ENCODE measurements around the gene ADAM12. TPM values are rescaled to one million over a fixed set of nuclear protein-coding genes. Genes with fewer than 3 reads are reported as not detected.

Gene ADAM12
- total RNA-seq, 4 donors from 2014 or later, result under 0.01 to 1.3 (median 1.0) TPM

GRCh38 chr10:126268013-126268920 lies 120.0 kb downstream of the ADAM12 start:
- TF ChIP-seq POLR2A (IDR thresholded peaks at IDR 0.05; ENCODE audit: low read depth) (no peak), POLR2AphosphoS5 (IDR thresholded peaks at IDR 0.05) (no peak), CTCF (IDR thresholded peaks at IDR 0.05) (no peak), EP300 (IDR thresholded peaks at IDR 0.05) (no peak)
- intact Hi-C loops (cut with DNase I), result no loop called here
- 84% methylated on average over 12 of the region's 12 CpGs for WGBS
- Histone ChIP-seq H3K9me3 (peaks cover 0 to 5% (median 0%) of the 10 kb centered on the region in 4 donors), H3K27me3 (no peaks in the 10 kb centered on the region), H3K36me3 (no peaks in the 10 kb centered on the region), H3K4me3 (no peak overlapping the region), H3K4me1 (no peaks in the 10 kb centered on the region), H3K27ac (replicated peaks in 1 of 4) (no peak overlapping the region)
- no peak for DNase-seq (ENCODE audit: extremely low spot score)

- H3K4me1 ChIP-seq, result no peaks in the 10 kb centered on the region
- no peaks in the 10 kb centered on the region for H3K36me3 ChIP-seq
- peaks cover 0 to 5% (median 0%) of the 10 kb centered on the region in 4 donors for H3K9me3 ChIP-seq
- no peak for DNase-seq (ENCODE audit: extremely low spot score)
- intact Hi-C loops (cut with DNase I), result no loop called here
- H3K4me3 ChIP-seq, result no peak overlapping the region
- 74% methylated on average over 14 of the region's 14 CpGs for WGBS
- TF ChIP-seq CTCF (IDR thresholded peaks at IDR 0.05), result no peak
- TF ChIP-seq POLR2A (IDR thresholded peaks at IDR 0.05; ENCODE audit: low read depth), result no peak
- no peak for TF ChIP-seq POLR2AphosphoS5 (IDR thresholded peaks at IDR 0.05)
- TF ChIP-seq EP300 (IDR thresholded peaks at IDR 0.05), result no peak
- H3K27me3 ChIP-seq, result no peaks in the 10 kb centered on the region
- no peak overlapping the region for H3K27ac ChIP-seq (replicated peaks in 1 of 4)
Observed at GRCh38 chr10:126264102-126265018, 123.9 kb downstream of the ADAM12 start.

GRCh38 chr10:126263006-126263676 lies 125.1 kb downstream of the ADAM12 start:
- no peak overlapping the region for H3K4me3 ChIP-seq
- WGBS, result 87% methylated on average over 4 of the region's 4 CpGs
- intact Hi-C loops (cut with DNase I), result no loop called here
- TF ChIP-seq POLR2A (IDR thresholded peaks at IDR 0.05; ENCODE audit: low read depth), result no peak
- no peak for DNase-seq (ENCODE audit: extremely low spot score)
- H3K27ac ChIP-seq (replicated peaks in 1 of 4), result no peak overlapping the region
- no peaks in the 10 kb centered on the region for H3K4me1 ChIP-seq
- no peaks in the 10 kb centered on the region for H3K36me3 ChIP-seq
- peaks cover 0 to 5% (median 0%) of the 10 kb centered on the region in 4 donors for H3K9me3 ChIP-seq
- H3K27me3 ChIP-seq, result no peaks in the 10 kb centered on the region

- no peaks in the 10 kb centered on the region for H3K4me1 ChIP-seq
- no peak overlapping the region for H3K4me3 ChIP-seq
- intact Hi-C loops (cut with DNase I), result no loop called here
- peaks cover 0 to 5% (median 0%) of the 10 kb centered on the region in 4 donors for H3K9me3 ChIP-seq
- H3K27ac ChIP-seq (replicated peaks in 1 of 4), result no peak overlapping the region
- H3K36me3 ChIP-seq, result no peaks in the 10 kb centered on the region
- WGBS, result 55% methylated on average over 1 of the region's 1 CpG
- no peaks in the 10 kb centered on the region for H3K27me3 ChIP-seq
- no peak for DNase-seq (ENCODE audit: extremely low spot score)
- TF ChIP-seq POLR2AphosphoS5 (IDR thresholded peaks at IDR 0.05) (no peak), POLR2A (IDR thresholded peaks at IDR 0.05; ENCODE audit: low read depth) (no peak), CTCF (IDR thresholded peaks at IDR 0.05) (no peak), EP300 (IDR thresholded peaks at IDR 0.05) (no peak)
Observed at GRCh38 chr10:126262233-126262838, 125.9 kb downstream of the ADAM12 start.
